ENCODE results near the gene WBP1. TPM values are rescaled to one million over a fixed set of nuclear protein-coding genes. Genes with fewer than 3 reads are reported as not detected.

WBP1 gene
- total RNA-seq, 1 experiment from 2014 or later = 66.0 TPM

DNA sequence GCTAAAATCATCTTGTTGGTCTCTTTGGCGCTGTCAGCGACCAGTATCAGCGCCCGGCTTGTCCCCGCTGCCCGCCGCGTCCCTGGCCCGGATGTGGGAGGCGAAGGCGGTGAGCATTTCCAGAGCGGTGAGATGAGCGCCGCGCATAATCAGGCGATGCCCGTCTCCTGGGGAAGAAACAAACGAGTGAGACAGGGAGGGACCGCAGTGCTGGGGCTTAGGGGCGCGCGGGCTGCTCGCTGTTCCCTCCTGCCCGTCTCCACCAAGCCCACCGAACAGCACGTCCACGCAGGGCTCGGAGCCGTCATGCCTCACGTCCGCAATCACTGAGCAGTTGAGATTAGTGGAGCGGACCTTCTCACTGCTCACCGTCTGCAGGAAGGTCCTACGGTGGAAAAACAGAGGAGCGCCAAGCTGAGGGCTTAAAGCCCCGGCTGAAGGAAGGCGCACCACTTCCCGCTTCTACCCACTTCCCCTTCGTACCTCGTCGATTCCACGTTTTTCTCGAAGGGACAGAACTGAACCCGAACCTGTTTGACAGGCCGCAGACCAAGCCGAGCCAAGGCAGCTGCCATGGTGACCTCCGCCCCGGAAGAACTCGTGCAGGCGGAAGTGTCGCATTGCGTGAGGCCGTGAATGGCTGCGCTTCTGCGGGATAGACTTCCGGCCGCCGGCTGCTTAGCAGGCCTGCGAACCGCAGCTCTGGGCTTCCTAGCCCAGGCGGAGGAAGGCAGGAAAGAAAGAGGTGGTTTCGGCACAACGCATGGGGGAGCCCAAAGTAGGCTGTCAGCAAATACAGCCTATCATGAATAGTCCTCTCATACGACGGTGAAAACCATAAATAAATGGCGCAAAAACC lies 14.1 kb downstream of the WBP1 start, which contains the start of gene MRPL53 (continued):
- peak; percentile 94 for TF ChIP-seq SMAD3 (CRISPR knock-in tag; IDR thresholded peaks at IDR 0.05; ENCODE audit: borderline replicate concordance)
- TF ChIP-seq, protein P1, sequence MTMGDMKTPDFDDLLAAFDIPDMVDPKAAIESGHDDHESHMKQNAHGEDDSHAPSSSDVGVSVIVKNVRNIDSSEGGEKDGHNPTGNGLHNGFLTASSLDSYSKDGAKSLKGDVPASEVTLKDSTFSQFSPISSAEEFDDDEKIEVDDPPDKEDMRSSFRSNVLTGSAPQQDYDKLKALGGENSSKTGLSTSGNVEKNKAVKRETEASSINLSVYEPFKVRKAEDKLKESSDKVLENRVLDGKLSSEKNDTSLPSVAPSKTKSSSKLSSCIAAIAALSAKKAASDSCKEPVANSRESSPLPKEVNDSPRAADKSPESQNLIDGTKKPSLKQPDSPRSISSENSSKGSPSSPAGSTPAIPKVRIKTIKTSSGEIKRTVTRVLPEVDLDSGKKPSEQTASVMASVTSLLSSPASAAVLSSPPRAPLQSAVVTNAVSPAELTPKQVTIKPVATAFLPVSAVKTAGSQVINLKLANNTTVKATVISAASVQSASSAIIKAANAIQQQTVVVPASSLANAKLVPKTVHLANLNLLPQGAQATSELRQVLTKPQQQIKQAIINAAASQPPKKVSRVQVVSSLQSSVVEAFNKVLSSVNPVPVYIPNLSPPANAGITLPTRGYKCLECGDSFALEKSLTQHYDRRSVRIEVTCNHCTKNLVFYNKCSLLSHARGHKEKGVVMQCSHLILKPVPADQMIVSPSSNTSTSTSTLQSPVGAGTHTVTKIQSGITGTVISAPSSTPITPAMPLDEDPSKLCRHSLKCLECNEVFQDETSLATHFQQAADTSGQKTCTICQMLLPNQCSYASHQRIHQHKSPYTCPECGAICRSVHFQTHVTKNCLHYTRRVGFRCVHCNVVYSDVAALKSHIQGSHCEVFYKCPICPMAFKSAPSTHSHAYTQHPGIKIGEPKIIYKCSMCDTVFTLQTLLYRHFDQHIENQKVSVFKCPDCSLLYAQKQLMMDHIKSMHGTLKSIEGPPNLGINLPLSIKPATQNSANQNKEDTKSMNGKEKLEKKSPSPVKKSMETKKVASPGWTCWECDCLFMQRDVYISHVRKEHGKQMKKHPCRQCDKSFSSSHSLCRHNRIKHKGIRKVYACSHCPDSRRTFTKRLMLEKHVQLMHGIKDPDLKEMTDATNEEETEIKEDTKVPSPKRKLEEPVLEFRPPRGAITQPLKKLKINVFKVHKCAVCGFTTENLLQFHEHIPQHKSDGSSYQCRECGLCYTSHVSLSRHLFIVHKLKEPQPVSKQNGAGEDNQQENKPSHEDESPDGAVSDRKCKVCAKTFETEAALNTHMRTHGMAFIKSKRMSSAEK (CRISPR knock-in tag; IDR thresholded peaks at IDR 0.05; ENCODE audit: borderline replicate concordance) = no peak
- TF ChIP-seq, protein P2, sequence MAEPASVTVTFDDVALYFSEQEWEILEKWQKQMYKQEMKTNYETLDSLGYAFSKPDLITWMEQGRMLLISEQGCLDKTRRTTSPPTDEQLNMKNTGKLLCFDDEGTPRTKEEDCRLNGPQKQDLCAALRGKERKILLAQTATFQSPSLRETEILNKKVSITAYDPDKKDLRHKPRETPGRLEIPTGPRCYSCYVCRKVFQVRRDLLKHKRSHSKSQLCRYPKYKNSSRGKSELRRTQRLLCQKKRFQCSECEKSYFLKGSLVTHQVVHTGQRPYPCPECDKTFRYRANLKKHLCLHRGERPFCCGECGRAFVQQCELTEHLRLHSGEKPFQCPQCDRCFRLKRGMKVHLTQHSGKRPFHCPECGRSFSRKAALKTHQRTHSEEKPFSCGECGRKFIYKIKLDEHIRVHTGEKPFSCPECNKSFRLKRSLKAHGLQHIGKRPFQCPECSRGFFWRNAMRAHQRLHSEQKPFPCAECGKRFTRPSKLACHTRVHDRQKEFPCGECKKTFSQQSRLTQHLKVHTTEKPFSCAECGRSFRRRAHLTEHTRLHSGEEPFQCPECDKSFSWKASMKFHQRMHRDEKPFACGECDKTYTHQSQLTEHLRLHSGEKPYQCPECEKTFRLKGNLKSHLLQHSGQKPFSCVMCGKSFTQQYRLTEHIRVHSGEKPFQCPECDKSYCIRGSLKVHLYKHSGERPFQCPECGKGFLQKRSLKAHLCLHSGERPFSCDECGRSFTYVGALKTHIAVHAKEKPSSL (CRISPR knock-in tag; conservative IDR thresholded peaks at IDR 0.05) = no peak
- TF ChIP-seq, protein P3, sequence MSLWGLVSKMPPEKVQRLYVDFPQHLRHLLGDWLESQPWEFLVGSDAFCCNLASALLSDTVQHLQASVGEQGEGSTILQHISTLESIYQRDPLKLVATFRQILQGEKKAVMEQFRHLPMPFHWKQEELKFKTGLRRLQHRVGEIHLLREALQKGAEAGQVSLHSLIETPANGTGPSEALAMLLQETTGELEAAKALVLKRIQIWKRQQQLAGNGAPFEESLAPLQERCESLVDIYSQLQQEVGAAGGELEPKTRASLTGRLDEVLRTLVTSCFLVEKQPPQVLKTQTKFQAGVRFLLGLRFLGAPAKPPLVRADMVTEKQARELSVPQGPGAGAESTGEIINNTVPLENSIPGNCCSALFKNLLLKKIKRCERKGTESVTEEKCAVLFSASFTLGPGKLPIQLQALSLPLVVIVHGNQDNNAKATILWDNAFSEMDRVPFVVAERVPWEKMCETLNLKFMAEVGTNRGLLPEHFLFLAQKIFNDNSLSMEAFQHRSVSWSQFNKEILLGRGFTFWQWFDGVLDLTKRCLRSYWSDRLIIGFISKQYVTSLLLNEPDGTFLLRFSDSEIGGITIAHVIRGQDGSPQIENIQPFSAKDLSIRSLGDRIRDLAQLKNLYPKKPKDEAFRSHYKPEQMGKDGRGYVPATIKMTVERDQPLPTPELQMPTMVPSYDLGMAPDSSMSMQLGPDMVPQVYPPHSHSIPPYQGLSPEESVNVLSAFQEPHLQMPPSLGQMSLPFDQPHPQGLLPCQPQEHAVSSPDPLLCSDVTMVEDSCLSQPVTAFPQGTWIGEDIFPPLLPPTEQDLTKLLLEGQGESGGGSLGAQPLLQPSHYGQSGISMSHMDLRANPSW (CRISPR knock-in tag; conservative IDR thresholded peaks at IDR 0.05; ENCODE audit: low read depth) = no peak
- no peak for TF ChIP-seq ZNF219 (CRISPR knock-in tag; IDR thresholded peaks at IDR 0.05; ENCODE audit: borderline replicate concordance)
- peak; percentile 60; the same call in 1 of the 2 replicates for TF ChIP-seq FOXP1 (CRISPR knock-in tag; IDR thresholded peaks at IDR 0.05; ENCODE audit: borderline replicate concordance)
- no peak for TF ChIP-seq ZNF671 (CRISPR knock-in tag; IDR thresholded peaks at IDR 0.05)
- TF ChIP-seq TCF7 (CRISPR knock-in tag; IDR thresholded peaks at IDR 0.05; ENCODE audit: low read depth) = no peak
- peak; percentile 91 for TF ChIP-seq ZBTB21 (CRISPR knock-in tag; IDR thresholded peaks at IDR 0.05; ENCODE audit: borderline replicate concordance)
- TF ChIP-seq ESRRA (CRISPR knock-in tag; IDR thresholded peaks at IDR 0.05; ENCODE audit: borderline replicate concordance) = peak; percentile 72; the same call in 1 of the 2 replicates
- TF ChIP-seq, protein P4, sequence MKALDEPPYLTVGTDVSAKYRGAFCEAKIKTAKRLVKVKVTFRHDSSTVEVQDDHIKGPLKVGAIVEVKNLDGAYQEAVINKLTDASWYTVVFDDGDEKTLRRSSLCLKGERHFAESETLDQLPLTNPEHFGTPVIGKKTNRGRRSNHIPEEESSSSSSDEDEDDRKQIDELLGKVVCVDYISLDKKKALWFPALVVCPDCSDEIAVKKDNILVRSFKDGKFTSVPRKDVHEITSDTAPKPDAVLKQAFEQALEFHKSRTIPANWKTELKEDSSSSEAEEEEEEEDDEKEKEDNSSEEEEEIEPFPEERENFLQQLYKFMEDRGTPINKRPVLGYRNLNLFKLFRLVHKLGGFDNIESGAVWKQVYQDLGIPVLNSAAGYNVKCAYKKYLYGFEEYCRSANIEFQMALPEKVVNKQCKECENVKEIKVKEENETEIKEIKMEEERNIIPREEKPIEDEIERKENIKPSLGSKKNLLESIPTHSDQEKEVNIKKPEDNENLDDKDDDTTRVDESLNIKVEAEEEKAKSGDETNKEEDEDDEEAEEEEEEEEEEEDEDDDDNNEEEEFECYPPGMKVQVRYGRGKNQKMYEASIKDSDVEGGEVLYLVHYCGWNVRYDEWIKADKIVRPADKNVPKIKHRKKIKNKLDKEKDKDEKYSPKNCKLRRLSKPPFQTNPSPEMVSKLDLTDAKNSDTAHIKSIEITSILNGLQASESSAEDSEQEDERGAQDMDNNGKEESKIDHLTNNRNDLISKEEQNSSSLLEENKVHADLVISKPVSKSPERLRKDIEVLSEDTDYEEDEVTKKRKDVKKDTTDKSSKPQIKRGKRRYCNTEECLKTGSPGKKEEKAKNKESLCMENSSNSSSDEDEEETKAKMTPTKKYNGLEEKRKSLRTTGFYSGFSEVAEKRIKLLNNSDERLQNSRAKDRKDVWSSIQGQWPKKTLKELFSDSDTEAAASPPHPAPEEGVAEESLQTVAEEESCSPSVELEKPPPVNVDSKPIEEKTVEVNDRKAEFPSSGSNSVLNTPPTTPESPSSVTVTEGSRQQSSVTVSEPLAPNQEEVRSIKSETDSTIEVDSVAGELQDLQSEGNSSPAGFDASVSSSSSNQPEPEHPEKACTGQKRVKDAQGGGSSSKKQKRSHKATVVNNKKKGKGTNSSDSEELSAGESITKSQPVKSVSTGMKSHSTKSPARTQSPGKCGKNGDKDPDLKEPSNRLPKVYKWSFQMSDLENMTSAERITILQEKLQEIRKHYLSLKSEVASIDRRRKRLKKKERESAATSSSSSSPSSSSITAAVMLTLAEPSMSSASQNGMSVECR (CRISPR knock-in tag; IDR thresholded peaks at IDR 0.05; ENCODE audit: borderline replicate concordance) = peak; percentile 72; the same call in 1 of the 2 replicates
- peak; percentile 80 for TF ChIP-seq CREB1 (CRISPR knock-in tag; IDR thresholded peaks at IDR 0.05)
- peak; percentile 63; the same call in 1 of the 2 replicates for TF ChIP-seq NFATC4 (CRISPR knock-in tag; IDR thresholded peaks at IDR 0.05)
- TF ChIP-seq, protein P5, sequence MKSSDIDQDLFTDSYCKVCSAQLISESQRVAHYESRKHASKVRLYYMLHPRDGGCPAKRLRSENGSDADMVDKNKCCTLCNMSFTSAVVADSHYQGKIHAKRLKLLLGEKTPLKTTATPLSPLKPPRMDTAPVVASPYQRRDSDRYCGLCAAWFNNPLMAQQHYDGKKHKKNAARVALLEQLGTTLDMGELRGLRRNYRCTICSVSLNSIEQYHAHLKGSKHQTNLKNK (CRISPR knock-in tag; IDR thresholded peaks at IDR 0.05) = peak; percentile 87
- TF ChIP-seq RORB (CRISPR knock-in tag; IDR thresholded peaks at IDR 0.05) = no peak
- TF ChIP-seq NFE2L1 (CRISPR knock-in tag; IDR thresholded peaks at IDR 0.05) = no peak
- no peak for TF ChIP-seq NR3C1 (CRISPR knock-in tag; conservative IDR thresholded peaks at IDR 0.05; ENCODE audit: low read depth)
- TF ChIP-seq OVOL2 (CRISPR knock-in tag; IDR thresholded peaks at IDR 0.05; ENCODE audit: borderline replicate concordance) = no peak
- no peak for TF ChIP-seq CBFB (CRISPR knock-in tag; IDR thresholded peaks at IDR 0.05; ENCODE audit: low read depth)
- no peak for TF ChIP-seq E2F4 (CRISPR knock-in tag; IDR thresholded peaks at IDR 0.05; ENCODE audit: borderline replicate concordance, low read depth)
- TF ChIP-seq, protein P6, sequence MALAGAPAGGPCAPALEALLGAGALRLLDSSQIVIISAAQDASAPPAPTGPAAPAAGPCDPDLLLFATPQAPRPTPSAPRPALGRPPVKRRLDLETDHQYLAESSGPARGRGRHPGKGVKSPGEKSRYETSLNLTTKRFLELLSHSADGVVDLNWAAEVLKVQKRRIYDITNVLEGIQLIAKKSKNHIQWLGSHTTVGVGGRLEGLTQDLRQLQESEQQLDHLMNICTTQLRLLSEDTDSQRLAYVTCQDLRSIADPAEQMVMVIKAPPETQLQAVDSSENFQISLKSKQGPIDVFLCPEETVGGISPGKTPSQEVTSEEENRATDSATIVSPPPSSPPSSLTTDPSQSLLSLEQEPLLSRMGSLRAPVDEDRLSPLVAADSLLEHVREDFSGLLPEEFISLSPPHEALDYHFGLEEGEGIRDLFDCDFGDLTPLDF (CRISPR knock-in tag; IDR thresholded peaks at IDR 0.05) = peak; percentile 9; the same call in 1 of the 2 replicates
